Parathyroid adenoma (tissue), 2 donors: ENCODE results near the gene ROCK2.

ENCODE experiments used
- H2AFZ ChIP-seq: fragments of 300-600 bp; sonication (generic); one replicate; pipeline ENCODE4 v1.7.0; 2017; ENCODE audit warnings: antibody characterized with exemption, mild to moderate bottlenecking
- H3K27ac ChIP-seq: fragments of 300-600 bp; sonication (generic); one replicate; pipeline ENCODE4 v1.7.0; 2017
- H3K27me3 ChIP-seq: fragments of 300-600 bp; sonication (generic); one replicate; pipeline ENCODE4 v1.7.0; 2017; ENCODE audit warnings: low read length; ENCODE audit not compliant: control insufficient read depth, insufficient read depth
- H3K36me3 ChIP-seq: fragments of 300-600 bp; sonication (generic); one replicate; pipeline ENCODE4 v1.7.0; 2017; ENCODE audit warnings: low read length; ENCODE audit not compliant: control insufficient read depth, insufficient read depth
- H3K4me1 ChIP-seq: fragments of 300-600 bp; sonication (generic); one replicate; pipeline ENCODE4 v1.7.0; 2017; ENCODE audit warnings: control low read depth
- H3K4me2 ChIP-seq: fragments of 300-600 bp; sonication (generic); one replicate; pipeline ENCODE4 v1.7.0; 2017; ENCODE audit warnings: low read length
- H3K4me3 ChIP-seq: fragments of 300-600 bp; sonication (generic); one replicate; pipeline ENCODE4 v1.7.0; 2017; ENCODE audit warnings: low read depth, low read length
- H3K79me2 ChIP-seq: fragments of 300-600 bp; sonication (generic); one replicate; pipeline ENCODE4 v1.7.0; 2017; ENCODE audit warnings: control low read depth
- H3K9ac ChIP-seq: fragments of 300-600 bp; sonication (generic); one replicate; pipeline ENCODE4 v1.7.0; 2017; ENCODE audit warnings: mild to moderate bottlenecking
- H3K9me3 ChIP-seq: fragments of 300-600 bp; sonication (generic); one replicate; pipeline ENCODE4 v1.7.0; 2017; ENCODE audit warnings: low read length; ENCODE audit not compliant: control insufficient read depth
- TF ChIP-seq, protein P1 (sequence below): fragments of 300-600 bp; sonication (generic); IDR thresholded peaks from one replicate; pipeline ENCODE4 v1.7.0; 2017; ENCODE audit warnings: antibody characterized with exemption, mild to moderate bottlenecking
- donor health status: primary hyperparathyroidism.

The ROCK2 gene

DNA sequence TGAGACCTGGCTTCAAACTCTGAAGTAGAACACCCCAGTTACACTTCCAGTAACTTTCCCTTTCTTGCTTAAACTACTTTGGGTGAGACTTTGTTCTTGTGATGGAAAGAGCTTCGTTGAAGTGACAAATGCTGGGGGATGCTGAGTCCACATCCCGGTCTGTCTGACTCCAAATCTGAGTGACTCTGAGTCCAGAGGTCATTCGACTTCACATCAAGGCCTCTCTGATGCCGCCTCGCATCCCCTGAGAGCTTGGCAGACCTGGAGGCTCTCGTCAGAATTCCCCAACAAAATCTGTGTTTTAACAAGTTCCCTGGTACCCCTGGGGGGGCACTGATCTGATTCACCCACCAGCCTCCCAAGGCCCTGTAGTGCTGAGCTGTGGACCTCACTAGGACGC, 31.6 kb upstream of the ROCK2 start:
- H3K4me1 ChIP-seq, result peaks cover 9% of the 10 kb centered on the region
- no peak overlapping the region for H3K27ac ChIP-seq
- TF ChIP-seq, protein P1, sequence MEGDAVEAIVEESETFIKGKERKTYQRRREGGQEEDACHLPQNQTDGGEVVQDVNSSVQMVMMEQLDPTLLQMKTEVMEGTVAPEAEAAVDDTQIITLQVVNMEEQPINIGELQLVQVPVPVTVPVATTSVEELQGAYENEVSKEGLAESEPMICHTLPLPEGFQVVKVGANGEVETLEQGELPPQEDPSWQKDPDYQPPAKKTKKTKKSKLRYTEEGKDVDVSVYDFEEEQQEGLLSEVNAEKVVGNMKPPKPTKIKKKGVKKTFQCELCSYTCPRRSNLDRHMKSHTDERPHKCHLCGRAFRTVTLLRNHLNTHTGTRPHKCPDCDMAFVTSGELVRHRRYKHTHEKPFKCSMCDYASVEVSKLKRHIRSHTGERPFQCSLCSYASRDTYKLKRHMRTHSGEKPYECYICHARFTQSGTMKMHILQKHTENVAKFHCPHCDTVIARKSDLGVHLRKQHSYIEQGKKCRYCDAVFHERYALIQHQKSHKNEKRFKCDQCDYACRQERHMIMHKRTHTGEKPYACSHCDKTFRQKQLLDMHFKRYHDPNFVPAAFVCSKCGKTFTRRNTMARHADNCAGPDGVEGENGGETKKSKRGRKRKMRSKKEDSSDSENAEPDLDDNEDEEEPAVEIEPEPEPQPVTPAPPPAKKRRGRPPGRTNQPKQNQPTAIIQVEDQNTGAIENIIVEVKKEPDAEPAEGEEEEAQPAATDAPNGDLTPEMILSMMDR, result no peak
- no peak overlapping the region for H3K4me3 ChIP-seq
- no peak overlapping the region for H3K4me2 ChIP-seq
- H3K27me3 ChIP-seq, result no peaks in the 10 kb centered on the region
- no peaks in the 10 kb centered on the region for H3K36me3 ChIP-seq
- H3K9ac ChIP-seq, result no peak overlapping the region
- no peak overlapping the region for H2AFZ ChIP-seq
- no peaks in the 10 kb centered on the region for H3K79me2 ChIP-seq
- H3K9me3 ChIP-seq, result no peaks in the 10 kb centered on the region

DNA sequence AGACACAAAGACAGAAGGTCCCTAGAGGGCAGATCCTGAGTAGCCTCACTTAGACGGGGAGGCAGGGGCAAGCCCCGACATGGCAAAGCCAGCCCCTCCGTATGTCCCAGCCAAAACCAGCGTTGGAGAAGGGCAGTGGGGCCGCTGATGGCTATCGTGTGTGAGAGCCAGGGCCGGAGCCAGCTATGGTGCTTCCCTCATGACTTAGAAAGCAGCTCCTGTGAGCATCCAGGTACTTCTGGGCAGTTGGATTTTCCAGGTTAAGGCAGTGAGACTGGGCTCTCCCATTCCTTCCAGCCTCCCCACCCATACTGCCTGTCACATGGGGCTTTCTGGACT, 31.2 kb upstream of the ROCK2 start:
- Histone ChIP-seq H3K4me3 (no peak overlapping the region), H2AFZ (no peak overlapping the region), H3K27me3 (no peaks in the 10 kb centered on the region), H3K79me2 (no peaks in the 10 kb centered on the region), H3K4me1 (peaks cover 9% of the 10 kb centered on the region), H3K36me3 (no peaks in the 10 kb centered on the region), H3K9me3 (no peaks in the 10 kb centered on the region), H3K4me2 (no peak overlapping the region), H3K9ac (no peak overlapping the region), H3K27ac (no peak overlapping the region)
- TF ChIP-seq, protein P1, result no peak

DNA sequence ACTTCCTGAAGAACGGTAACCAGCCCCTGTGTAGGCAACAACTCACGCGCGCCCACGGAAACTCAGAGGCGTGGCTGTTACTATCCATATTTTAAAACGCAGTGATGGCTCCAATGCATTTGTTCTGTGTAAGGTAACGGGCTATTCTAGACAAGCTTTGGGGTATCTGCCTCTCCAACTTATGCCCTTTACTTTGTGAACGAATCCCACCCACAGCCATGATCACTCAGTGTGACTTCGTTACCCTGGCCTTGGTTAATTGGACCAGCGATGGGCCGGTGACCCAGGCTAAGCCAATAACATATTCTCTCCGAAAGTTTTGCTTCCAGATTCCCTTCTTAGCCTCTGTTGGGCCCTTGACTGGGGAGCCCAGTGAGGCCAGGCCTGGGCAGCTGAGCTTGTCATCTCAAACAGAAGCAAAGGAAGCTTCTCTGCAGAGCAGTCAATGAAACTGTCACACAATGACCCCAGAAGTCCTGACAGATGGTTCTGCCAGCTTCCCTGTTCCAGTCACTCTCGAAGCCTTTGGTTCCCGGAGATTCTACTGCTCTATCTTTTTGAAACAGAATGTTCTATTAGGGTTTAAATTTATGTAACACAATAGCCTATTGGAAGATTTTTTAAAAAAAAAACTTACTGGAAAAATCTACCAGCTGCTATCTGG, 30.7 kb upstream of the ROCK2 start:
- Histone ChIP-seq H3K9ac (no peak overlapping the region), H2AFZ (peak overlapping the region; percentile 82), H3K27ac (peak overlapping the region; percentile 63), H3K27me3 (no peaks in the 10 kb centered on the region), H3K4me1 (peaks cover 9% of the 10 kb centered on the region), H3K79me2 (no peaks in the 10 kb centered on the region), H3K4me3 (no peak overlapping the region), H3K4me2 (no peak overlapping the region), H3K9me3 (no peaks in the 10 kb centered on the region), H3K36me3 (no peaks in the 10 kb centered on the region)
- TF ChIP-seq, protein P1, result no peak

DNA sequence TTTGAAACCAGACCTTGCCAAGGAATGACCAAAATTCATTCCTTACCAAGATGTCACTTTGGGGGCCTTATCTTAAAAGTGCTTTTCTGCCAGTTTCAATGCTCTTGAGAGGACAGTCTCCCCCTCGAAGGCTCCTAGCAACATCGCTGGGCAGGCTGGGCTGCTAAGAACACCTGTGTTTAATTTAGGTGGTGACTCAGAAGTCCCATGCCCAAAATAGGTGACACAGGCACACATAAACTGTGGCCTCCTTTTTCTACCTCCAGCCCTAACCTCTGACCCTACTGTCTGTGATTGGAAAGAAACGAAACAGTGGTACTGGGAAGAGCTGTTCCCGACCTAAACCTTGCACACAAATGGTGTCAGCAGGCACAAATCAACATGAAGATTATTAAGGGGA, 28.7 kb upstream of the ROCK2 start:
- Histone ChIP-seq H3K79me2 (no peaks in the 10 kb centered on the region), H3K27me3 (no peaks in the 10 kb centered on the region), H2AFZ (no peak overlapping the region), H3K4me1 (peaks cover 10% of the 10 kb centered on the region), H3K36me3 (no peaks in the 10 kb centered on the region), H3K9ac (no peak overlapping the region), H3K4me2 (no peak overlapping the region), H3K4me3 (no peak overlapping the region), H3K9me3 (no peaks in the 10 kb centered on the region), H3K27ac (no peak overlapping the region)
- TF ChIP-seq, protein P1, result no peak
